Eye (tissue), 1 donor: Measurements from ENCODE around the gene C20orf144.
A peak's percentile ranks its signal among the peaks of the same experiment; 100 is the strongest.

Source experiments
- DNase-seq: peaks from one replicate; pipeline ENCODE4 v3.0.0-alpha.2; 2015

The C20orf144 gene

GRCh38 chr20:33650111-33650752 is 11.9 kb upstream of the C20orf144 start:
- no peak for DNase-seq

GRCh38 chr20:33650753-33651561 is 11.2 kb upstream of the C20orf144 start:
- DNase-seq, result peak; percentile 53

DNA sequence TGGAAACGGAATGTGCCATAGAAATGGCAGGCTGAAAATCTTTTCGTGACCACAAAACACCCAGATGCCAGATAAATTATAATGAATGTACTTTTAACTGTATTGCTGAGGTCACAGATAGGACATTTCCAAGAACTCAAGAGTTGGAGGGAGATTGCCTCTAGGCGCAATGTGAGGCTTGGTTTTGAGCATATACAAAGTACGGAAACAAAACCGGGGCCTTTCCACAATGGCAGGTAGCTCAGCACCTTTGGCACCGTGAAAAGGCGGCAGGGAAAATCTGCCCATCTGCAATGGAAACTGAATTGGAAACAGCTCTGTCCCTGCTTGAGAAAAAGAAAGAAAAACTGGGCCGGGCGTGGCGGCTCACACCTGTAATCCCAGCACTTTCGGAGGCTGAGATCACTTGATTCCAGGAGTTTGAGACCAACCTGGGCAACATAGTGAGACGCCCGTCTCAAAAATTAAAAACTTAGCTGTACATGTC is 10.5 kb upstream of the C20orf144 start:
- no peak for DNase-seq

DNA sequence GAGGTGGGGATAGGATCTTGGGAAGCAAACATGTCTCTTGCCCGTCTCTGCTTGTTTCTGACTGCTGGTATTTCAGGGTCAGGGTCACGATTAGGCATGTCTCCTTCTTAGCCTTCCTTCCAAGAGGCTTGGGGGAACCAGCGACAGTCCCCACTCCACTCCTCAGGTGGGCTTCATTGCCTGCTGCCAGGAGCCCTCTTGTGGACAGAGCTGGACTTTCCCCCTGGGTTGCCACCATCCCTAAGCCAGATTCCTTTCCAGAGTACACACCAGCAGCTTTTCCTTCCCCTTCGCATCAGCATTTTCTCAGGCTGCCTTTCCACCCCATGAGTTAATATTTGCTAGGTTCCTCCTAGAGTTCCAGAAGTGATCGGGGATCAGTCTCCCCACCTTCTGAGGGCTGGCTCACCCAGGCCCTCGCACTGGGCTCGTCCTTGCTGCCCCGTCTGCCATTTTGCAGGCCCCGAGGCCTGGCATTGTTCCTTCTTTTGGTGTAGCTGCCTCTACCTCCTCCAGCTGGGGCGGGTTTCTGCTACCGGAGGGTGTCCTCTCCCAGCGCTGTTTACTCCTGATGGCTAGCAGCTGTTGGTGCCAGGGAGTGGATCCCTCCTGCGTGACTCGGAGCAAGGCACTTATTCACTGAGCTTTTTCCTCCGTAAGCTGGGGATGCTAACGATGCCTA is 8.8 kb upstream of the C20orf144 start:
- DNase-seq, result peak; percentile 90

GRCh38 chr20:33653900-33654596 is 8.1 kb upstream of the C20orf144 start:
- no peak for DNase-seq

GRCh38 chr20:33654680-33655161 is 7.4 kb upstream of the C20orf144 start:
- no peak for DNase-seq

DNA sequence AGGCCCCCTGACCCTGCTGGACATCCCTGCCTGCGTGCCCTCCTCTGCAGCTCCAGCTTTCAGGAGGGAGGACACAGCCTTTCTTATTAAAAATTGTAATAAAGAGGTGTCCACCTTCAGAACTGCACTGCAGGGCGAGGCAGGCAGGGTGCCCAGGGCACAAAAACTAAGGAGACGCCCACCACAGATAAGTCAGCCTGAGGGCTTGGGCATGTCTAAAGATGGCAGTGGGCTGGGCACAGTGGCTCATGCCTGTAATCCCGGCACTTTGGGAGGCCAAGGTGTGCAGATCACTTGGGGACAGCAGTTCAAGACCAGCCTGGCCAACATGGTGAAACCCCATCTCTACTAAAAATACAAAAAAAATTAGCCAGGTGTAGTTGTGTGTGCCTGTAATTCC is 7.0 kb upstream of the C20orf144 start:
- no peak for DNase-seq

GRCh38 chr20:33656010-33656782 is 5.9 kb upstream of the C20orf144 start:
- DNase-seq, result no peak

DNA sequence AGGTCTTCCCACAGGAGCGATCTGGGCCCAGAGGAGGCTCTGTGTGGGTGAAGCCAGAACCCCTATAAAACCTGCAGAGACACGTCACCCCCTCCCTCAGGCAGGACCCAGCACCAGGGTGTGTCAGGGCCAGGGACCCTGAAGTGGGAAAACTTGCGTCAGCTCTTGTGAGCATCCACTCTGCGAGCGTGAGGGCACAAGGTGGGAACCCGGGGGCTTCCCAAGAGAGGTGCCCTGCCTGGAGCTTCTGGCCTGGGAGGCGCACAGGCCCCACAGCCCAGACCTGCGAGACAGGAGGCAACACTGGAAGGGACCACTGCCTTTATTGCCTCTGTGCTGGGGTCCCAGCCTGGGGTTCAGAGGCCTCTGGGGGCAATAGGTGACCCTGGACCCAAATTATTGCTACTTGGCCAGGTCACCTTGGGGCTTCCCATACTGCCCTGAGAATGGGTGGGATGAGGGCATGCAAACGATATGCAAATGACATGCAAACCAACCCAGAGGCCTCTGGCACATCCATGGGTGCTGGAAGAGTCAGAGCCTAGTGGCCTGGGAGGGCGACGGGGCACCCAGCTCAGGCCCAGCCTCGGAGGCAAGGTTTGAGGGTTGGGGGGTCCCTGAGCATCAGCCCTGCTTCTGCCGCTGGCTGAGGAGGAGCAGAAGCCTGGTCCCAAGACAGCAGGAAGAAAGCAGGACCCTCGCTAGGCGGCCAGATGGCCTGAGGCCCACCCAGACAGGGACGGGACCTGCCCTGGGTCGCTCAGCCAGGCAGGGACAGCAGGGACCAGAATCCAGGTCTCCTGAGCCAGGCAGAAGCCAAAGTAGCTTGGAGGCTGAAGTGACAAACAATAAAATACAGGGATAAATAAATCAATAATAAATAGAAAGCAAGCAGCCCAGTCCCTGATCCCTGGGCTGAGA is 5.1 kb upstream of the C20orf144 start:
- no peak for DNase-seq

- DNase-seq, result no peak
These were observed 4.4 kb upstream of the C20orf144 start for GRCh38 chr20:33657704-33658095.

- no peak for DNase-seq
These were observed 3.6 kb upstream of the C20orf144 start for GRCh38 chr20:33658510-33658909.

DNA sequence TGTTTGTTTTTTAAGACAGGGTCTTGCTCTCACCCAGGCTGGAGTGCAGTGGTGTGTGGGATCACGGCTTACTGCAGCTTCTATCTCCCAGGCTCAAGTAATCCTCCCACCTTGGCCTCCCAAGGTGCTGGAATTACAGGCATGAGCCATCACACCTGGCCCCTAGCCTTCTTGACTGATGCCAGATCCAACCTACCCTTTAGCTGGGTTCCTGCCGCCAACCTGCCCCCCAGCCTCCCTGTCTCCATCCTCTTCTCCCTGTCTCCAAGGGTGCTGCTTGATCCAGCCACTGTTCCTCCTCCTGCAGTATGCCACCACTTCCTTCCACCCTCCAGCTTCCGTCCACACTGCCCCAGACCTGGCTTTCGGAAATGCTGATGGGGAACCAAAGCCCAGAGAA is 3.2 kb upstream of the C20orf144 start:
- DNase-seq, result no peak

DNA sequence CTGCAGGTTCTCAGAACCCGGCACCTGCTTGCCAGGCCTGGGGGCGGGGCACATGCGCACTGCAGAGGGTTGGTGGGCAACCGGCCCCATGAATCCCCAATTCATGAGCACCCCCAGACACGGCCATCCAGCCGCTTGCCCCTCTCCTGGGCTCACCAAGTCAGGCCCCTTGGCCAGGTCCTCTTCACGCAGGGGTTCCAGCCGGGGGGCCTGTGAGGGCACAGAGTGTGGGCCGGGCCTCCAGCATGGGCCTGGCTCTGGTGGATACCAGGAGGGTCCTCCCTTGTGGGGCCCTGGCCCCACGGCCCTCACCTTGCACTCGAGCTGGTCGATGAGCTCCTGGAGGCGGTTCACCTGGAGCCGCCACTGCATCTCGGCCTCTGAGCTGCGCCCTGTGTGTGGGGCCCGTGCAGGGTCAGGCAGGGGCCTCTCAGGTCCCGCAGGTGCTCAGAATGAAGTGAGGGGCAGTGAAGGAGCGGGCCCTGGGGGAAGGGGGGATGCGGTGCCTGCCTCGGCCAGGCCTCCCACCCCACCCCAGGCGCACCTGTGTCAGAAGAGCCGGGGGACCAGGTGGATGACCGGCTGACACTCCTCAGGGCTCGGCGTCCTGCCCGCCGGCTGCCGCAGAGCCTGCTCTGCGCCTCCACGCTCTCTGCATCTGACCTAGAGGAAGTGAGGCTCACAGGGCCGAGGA is 2.6 kb upstream of the C20orf144 start:
- no peak for DNase-seq

DNA sequence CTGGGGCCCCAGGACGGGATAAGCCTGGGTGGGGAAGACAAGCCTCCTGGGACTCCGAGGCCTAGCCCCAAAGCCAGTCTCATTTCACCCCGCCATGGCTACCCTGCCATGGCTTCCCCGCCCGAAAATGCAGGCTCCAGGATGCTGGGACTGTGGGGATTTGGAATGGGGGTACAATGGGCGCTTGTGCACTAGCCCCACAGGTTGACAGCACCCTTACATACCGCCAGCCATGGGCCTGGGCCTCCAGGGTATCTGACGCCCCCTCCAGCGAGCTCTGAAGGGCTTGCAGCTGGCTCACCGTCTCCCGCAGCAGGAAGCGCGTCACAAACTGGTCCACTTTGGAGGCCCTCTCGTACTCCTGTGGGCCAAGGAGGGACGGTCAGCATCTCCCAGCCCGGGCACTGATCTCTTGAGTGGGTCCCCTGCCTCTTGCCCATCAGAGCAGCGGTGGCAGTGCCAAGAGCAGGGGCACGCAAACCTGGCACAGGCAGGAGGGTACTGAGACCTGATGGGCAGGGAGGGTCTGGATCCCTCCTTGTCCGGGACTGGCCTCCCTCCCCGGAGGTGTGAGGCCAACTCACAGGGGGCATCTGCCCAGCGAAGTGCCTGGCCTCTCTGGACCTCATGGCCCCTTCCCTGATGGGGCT is 2.0 kb upstream of the C20orf144 start:
- DNase-seq, result no peak

GRCh38 chr20:33660685-33661058 is 1.5 kb upstream of the C20orf144 start:
- no peak for DNase-seq

DNA sequence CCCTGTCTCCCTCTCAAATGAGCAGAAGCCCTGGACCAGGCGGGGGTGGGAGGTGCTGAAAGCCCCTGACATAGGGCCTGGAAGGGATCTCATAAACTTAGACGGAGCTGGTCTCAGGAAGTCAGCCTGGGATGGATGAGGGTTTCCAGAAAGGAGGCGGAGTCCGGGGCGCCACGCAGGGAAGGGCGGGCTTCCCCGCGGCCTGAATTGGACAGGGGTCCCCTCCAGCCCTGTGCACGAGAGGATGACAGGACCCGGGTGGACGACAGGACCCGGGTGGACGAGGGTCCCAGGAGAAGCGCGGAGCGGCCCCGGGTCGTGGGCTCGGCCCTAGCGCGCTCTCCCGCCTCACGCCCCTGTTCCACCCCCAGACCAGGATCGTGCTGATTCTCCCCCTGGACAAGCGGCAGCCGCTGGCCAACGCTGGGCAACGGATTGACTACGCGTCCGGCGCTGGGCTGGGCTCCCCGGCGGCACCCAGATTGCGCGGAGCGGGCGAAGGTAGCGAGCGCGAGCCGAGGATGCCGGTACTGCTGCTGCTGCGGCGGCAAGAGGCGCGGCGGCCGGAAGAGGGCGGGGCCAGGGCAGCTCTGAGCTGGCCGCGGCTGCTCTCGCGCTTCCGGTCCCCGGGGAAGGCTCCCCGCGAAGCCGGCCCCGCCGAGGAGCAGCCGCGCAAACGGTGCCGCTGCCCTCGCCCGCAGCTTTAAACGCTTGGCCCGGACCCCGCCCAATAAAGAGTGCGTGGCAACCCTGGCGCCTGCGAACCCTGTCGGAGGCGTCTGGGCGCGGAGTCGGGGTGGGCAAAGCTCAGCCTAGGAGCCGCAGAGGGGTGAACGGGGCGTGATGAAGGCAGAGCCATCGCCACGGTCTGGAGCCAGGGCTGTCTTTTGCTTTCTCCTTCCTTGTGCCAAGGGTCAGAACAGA is 1.3 kb downstream of the C20orf144 start:
- DNase-seq, result peak; percentile 89

DNA sequence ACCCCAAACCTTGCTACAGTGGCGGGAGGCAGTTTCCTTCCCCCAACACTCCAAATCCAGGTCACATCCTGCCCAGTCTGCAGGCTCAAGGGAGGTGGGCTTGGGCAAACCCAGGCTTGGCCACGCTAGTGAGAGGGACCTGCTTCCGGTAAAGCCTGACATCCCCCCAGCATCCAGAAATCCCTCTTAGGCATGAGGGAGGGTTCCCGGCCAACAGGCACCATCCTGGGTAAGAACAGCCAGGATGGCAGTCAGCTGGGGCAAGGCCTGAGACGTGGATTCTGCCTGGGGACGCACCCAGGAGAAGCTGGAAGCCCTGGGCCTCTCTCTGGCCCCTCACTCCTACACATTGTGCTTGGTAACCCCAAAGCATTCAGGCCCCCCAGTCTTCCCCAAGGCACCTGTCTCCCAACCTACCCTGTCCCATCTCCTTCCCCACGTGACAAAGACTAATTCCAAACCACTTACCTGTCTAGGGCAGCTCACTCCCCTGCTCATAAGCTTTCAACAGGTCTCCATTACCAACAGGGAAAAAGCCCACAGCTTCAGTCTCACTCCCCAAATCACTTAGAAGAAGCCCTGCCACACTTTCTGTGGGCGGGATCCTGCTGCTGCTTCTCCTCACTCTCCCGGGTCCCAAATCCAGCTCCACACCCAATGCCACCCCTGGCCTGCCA is 2.1 kb downstream of the C20orf144 start:
- DNase-seq, result no peak

DNA sequence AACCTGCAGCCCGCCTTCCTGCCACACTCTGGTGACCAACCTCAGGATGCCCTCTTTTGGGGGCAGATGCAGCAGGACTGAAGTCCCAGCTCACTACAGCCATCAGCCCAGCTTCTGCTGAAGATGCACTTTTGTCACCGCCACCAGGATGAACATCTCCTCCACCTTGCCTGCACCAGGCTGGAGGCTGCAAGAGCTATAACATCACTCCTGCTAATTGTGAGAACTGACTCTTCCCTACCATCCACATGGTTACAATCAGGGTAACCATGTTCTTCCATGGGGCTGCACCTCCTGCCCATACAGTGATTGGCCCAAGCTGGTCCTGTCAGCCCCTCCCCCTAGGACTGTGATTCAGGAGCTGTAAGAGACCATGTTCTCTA is 2.6 kb downstream of the C20orf144 start:
- DNase-seq, result no peak
